Endothelial cell of umbilical vein (primary cell): Measurements from ENCODE around the gene TDRKH. TPM values are rescaled to one million over a fixed set of nuclear protein-coding genes. Genes with fewer than 3 reads are reported as not detected.

Experiments
- BruUV-seq: library from RNA; stranded (reverse); fragments of 400-500 nt; replicated peaks from 2 replicates; lab custom pipeline; 2021; lab: Mats Ljungman, UMichigan
- CTCF ChIA-PET: fragments of 300-600, 350-600 bp; sonication (Branson Sonifier 250); formaldehyde crosslinking; loops from one replicate; lab custom pipeline; 2021; ENCODE audit warnings: antibody characterized with exemption, inconsistent platforms; lab: Charles Lee
- POLR2A ChIA-PET: fragments of 300-600, 350-600 bp; sonication (Branson Sonifier 250); formaldehyde crosslinking; loops from one replicate; lab custom pipeline; 2021; ENCODE audit warnings: antibody characterized with exemption, inconsistent platforms; lab: Charles Lee
- DNase-seq: peaks from one replicate; pipeline ENCODE4 v3.0.0-alpha.2; 2011; ENCODE audit warnings: low read depth, low spot score
- FAIRE-seq: peaks from 2 replicates; lab custom pipeline; 2011; peaks lifted over from hg19 to GRCh38; lab: Jason Lieb, UNC
- H2AFZ ChIP-seq: 2 replicates; pipeline ENCODE4 v1.6.0; 2012; ENCODE audit warnings: low read depth, low read length, control low read depth, inconsistent platforms
- H3K27ac ChIP-seq: 2 replicates; pipeline ENCODE4 v1.5.1; 2011; ENCODE audit warnings: low read depth, mild to moderate bottlenecking, control low read depth, low read length, moderate library complexity; ENCODE audit not compliant: insufficient read depth
- H3K27me3 ChIP-seq, 2 experiments: 2 replicates each; pipeline versions ENCODE4 v1.6.0 to v1.6.1; 2011; ENCODE audit warnings: low read length in 2 of 2, mixed read lengths in 1 of 2; ENCODE audit not compliant: control insufficient read depth in 2 of 2, insufficient read depth in 2 of 2
- H3K36me3 ChIP-seq, 2 experiments: 2 replicates in 1 of 2; 3 replicates in 1 of 2; pipeline ENCODE4 v1.5.1; 2011; ENCODE audit warnings: low read length in 2 of 2, mild to moderate bottlenecking in 1 of 2, moderate library complexity in 1 of 2; ENCODE audit not compliant: control insufficient read depth in 2 of 2, insufficient read depth in 2 of 2; ENCODE audit errors: extremely low read depth in 1 of 2
- H3K4me1 ChIP-seq: 3 replicates; pipeline ENCODE4 v1.5.1; 2011; ENCODE audit warnings: mild to moderate bottlenecking, low read length; ENCODE audit not compliant: control insufficient read depth, insufficient read depth; ENCODE audit errors: extremely low read depth
- H3K4me2 ChIP-seq: 2 replicates; pipeline ENCODE4 v1.6.1; 2011; ENCODE audit warnings: low read length, control low read depth, mixed read lengths; ENCODE audit not compliant: insufficient read depth
- H3K4me3 ChIP-seq, 3 experiments: fragments of 200-600 bp in 1 of 3; sonication (generic), shearing (Covaris generic) in 1 of 3; replicated peaks in 1 of 3; 2 replicates each; pipeline ENCODE4 v1.5.1; 2011 to 2016; ENCODE audit warnings: control low read depth in 3 of 3, low read length in 3 of 3, mild to moderate bottlenecking in 2 of 3, inconsistent platforms in 1 of 3, low read depth in 1 of 3, moderate library complexity in 1 of 3; ENCODE audit not compliant: insufficient read depth in 1 of 3
- H3K79me2 ChIP-seq: 2 replicates; pipeline ENCODE4 v1.6.0; 2012; ENCODE audit warnings: low read length, inconsistent platforms; ENCODE audit not compliant: control insufficient read depth, insufficient read depth
- H3K9ac ChIP-seq: replicated peaks from 2 replicates; pipeline ENCODE3; 2011; ENCODE audit warnings: low read length, control low read depth; ENCODE audit not compliant: insufficient read depth; ENCODE audit errors: extremely low read depth
- H3K9me1 ChIP-seq: replicated peaks from 3 replicates; pipeline ENCODE4 v1.6.0; 2011; ENCODE audit warnings: mild to moderate bottlenecking, low read length; ENCODE audit not compliant: control insufficient read depth, insufficient read depth; ENCODE audit errors: extremely low read depth
- H3K9me3 ChIP-seq: replicated peaks from 2 replicates; pipeline ENCODE4 v1.5.1; 2012; ENCODE audit warnings: low read length, inconsistent platforms; ENCODE audit not compliant: control insufficient read depth, insufficient read depth
- H4K20me1 ChIP-seq: replicated peaks from 2 replicates; pipeline ENCODE3; 2011; ENCODE audit warnings: mild to moderate bottlenecking, low read length; ENCODE audit not compliant: control insufficient read depth, insufficient read depth; ENCODE audit errors: extremely low read depth
- EZH2 ChIP-seq: IDR thresholded peaks from 2 replicates; pipeline ENCODE4 v1.6.1; 2012; ENCODE audit warnings: borderline replicate concordance, low read depth, mild to moderate bottlenecking, moderate library complexity, low read length, inconsistent platforms; ENCODE audit not compliant: severe bottlenecking
- FOS ChIP-seq: IDR thresholded peaks from 2 replicates; pipeline ENCODE4 v1.6.1; 2011; ENCODE audit warnings: mild to moderate bottlenecking, low read length, moderate library complexity, borderline replicate concordance; ENCODE audit not compliant: insufficient read depth
- GATA2 ChIP-seq: IDR thresholded peaks from 2 replicates; pipeline ENCODE4 v1.7.0; 2011; ENCODE audit warnings: low read depth, mild to moderate bottlenecking, moderate library complexity, mixed read lengths, low read length; ENCODE audit not compliant: insufficient read length, insufficient read depth
- JUN ChIP-seq: IDR thresholded peaks from 2 replicates; pipeline ENCODE4 v1.6.1; 2011; ENCODE audit warnings: borderline replicate concordance, low read depth; ENCODE audit not compliant: insufficient read length, insufficient read depth
- MYC ChIP-seq: IDR thresholded peaks from one replicate; pipeline ENCODE4 v1.6.1; 2011; ENCODE audit warnings: mild to moderate bottlenecking, low read depth, low read length
- POLR2A ChIP-seq: IDR thresholded peaks from 2 replicates; pipeline ENCODE4 v1.6.1; 2012; ENCODE audit warnings: low read depth, mild to moderate bottlenecking, control low read depth, low read length
- POLR2AphosphoS5 ChIP-seq: IDR thresholded peaks from 2 replicates; pipeline ENCODE4 v1.6.1; 2012; ENCODE audit warnings: low read depth, mild to moderate bottlenecking, control low read depth, low read length, moderate library complexity; ENCODE audit not compliant: insufficient read depth
- dilution Hi-C: fragments of 300-500 bp; cut with MboI; formaldehyde crosslinking; loops from one replicate; pipeline ENCODE4 v1.15.0; 2019; ENCODE audit warnings: low sequenced_read_pairs; ENCODE audit not compliant: extremely low pct_ligation_motif_present
- intact Hi-C: fragments of 100-400 bp; cut with micrococcal nuclease; formaldehyde crosslinking; loops from one replicate; pipeline ENCODE4 v1.10.0; 2022
- polyA plus RNA-seq, 4 experiments: library from polyadenylated mRNA; depleted of rRNA in 3 of 4; stranded (reverse) in 3 of 4; unstranded in 1 of 4; fragments of >200 nt; gene quantifications; 2 replicates each; pipeline versions ENCODE4 v1.2.1 to v1.2.3, GENCODE V29; 2011 to 2012; ENCODE audit warnings: missing spikeins in 1 of 4
- total RNA-seq: library from RNA; stranded (reverse); gene quantifications from 2 replicates; pipeline ENCODE4 v1.2.3, GENCODE V29; 2021
- TF ChIP-seq, protein P1 (sequence below), 2 donors: IDR thresholded peaks; 1 replicate in 1 of 2; 2 replicates in 1 of 2; pipeline ENCODE4 v1.5.1; 2011; ENCODE audit warnings: low read length in 2 of 2, mild to moderate bottlenecking in 2 of 2, moderate library complexity in 2 of 2, control low read depth in 1 of 2, inconsistent platforms in 1 of 2, low read depth in 1 of 2; ENCODE audit not compliant: insufficient read depth in 1 of 2; ENCODE audit errors: extremely low read depth in 1 of 2
- TF ChIP-seq, protein P2 (sequence below): IDR thresholded peaks from 2 replicates; pipeline ENCODE4 v1.6.1; 2011; ENCODE audit not compliant: insufficient read depth, insufficient read length

The TDRKH gene
- total and polyA plus RNA-seq, 2 donors (not counting 3 experiments of a cell fraction or from before 2014, with no cell fraction given) = 3.9 to 9.6 TPM

DNA sequence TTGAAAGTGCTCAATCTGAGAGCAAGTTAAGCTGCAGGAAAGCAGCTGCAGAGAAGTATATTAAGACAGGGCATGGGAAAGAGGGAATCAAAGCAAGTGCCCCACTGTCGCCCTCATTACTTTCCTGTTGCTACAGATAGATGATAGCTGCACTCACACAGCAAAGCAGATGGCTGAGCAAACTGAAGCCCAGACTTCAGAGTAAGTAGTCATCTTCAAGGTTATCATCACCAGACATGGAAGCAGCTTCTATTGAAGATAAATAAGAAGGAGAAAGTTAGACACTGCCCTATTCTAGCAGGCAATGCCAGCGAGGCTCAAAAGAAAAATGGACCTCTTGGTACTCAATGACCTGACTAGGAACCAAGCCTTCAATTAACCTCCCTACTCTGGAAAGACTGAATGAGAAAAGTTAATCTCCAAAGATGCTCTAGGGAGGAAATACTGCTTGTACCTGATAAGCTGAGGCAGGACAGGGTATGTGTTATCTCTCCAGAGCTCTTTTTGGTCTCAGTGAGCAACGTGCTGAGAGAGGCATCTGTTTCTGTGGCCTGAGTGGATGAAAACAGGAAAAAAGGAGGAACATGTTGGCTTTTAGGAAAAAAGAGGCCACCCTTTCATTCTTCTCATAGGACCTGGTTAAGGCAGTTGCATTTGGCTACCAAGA lies 15.9 kb downstream of the TDRKH start:
- no peak overlapping the region for H3K4me2 ChIP-seq
- no peak overlapping the region for H3K4me3 ChIP-seq
- no peaks in the 10 kb centered on the region for H3K9me1 ChIP-seq
- no peaks in the 10 kb centered on the region for H3K36me3 ChIP-seq
- no peak overlapping the region for H3K27ac ChIP-seq
- H4K20me1 ChIP-seq = no peaks in the 10 kb centered on the region
- POLR2A ChIA-PET = interaction anchor here (0.5 kb wide), 1 partner anchor 21 kb away, joined by 4 read pairs; no protein-coding TSS in a partner anchor
- BruUV-seq = no TSS peak
- no peak overlapping the region for H3K9ac ChIP-seq
- FAIRE-seq (no peak), DNase-seq (no peak)
- H2AFZ ChIP-seq = no peak overlapping the region
- no peaks in the 10 kb centered on the region for H3K27me3 ChIP-seq
- H3K4me1 ChIP-seq = no peaks in the 10 kb centered on the region
- no peaks in the 10 kb centered on the region for H3K9me3 ChIP-seq
- no peaks in the 10 kb centered on the region for H3K79me2 ChIP-seq
- dilution Hi-C loops = no loop called here
- CTCF ChIA-PET = interaction anchor here (0.7 to 1.2 kb wide), 2 partner anchors 9 to 12 kb away, joined by 3 read pairs; no protein-coding TSS in a partner anchor
- TF ChIP-seq JUN (no peak), POLR2AphosphoS5 (no peak), EZH2 (no peak), FOS (no peak), POLR2A (no peak), MYC (no peak), GATA2 (no peak)
- TF ChIP-seq, protein P1, sequence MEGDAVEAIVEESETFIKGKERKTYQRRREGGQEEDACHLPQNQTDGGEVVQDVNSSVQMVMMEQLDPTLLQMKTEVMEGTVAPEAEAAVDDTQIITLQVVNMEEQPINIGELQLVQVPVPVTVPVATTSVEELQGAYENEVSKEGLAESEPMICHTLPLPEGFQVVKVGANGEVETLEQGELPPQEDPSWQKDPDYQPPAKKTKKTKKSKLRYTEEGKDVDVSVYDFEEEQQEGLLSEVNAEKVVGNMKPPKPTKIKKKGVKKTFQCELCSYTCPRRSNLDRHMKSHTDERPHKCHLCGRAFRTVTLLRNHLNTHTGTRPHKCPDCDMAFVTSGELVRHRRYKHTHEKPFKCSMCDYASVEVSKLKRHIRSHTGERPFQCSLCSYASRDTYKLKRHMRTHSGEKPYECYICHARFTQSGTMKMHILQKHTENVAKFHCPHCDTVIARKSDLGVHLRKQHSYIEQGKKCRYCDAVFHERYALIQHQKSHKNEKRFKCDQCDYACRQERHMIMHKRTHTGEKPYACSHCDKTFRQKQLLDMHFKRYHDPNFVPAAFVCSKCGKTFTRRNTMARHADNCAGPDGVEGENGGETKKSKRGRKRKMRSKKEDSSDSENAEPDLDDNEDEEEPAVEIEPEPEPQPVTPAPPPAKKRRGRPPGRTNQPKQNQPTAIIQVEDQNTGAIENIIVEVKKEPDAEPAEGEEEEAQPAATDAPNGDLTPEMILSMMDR (IDR thresholded peaks at IDR 0.05; ENCODE audit: extremely low read depth in 1 of 2, insufficient read depth in 1 of 2, low read depth in 1 of 2, low read length in 2 of 2) = no peak
- TF ChIP-seq, protein P2, sequence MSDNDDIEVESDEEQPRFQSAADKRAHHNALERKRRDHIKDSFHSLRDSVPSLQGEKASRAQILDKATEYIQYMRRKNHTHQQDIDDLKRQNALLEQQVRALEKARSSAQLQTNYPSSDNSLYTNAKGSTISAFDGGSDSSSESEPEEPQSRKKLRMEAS = no peak
- intact Hi-C loops = no loop called here
